GM12875 (cell line): ENCODE measurements around the gene WNT7A.

Experiments
- H3K4me3 ChIP-seq: one replicate; pipeline ENCODE4 v1.5.1; 2011; ENCODE audit warnings: low read depth, low read length, control low read depth
- CTCF ChIP-seq: IDR thresholded peaks from 2 replicates; pipeline ENCODE4 v1.5.1; 2011; ENCODE audit warnings: low read depth, mild to moderate bottlenecking, control low read depth, inconsistent platforms, low read length, moderate library complexity, borderline replicate concordance; ENCODE audit not compliant: insufficient read depth

WNT7A gene

DNA sequence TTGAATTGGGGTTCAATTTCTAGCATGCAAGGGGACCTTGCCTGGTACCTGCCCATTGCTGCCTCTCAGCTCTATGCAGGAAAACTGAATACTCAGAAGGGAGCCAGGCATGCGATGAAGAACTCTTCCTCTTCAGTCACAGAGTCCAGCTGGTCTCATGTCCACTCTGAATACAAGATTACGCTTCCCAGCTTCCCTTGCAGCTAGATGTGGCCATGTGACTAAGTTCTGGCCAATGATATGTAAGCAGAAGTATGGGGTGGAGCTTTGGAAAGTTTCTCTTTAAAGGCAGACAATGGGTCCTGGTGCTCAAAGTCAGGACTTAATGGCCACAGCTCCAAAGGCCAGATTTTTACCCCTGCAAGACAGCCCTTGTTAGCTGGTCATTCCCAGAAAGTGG is 9.0 kb downstream of the WNT7A start:
- no peak overlapping the region for H3K4me3 ChIP-seq
- TF ChIP-seq CTCF: no peak

GRCh38 chr3:13869761-13870343 is 10.0 kb downstream of the WNT7A start:
- no peak for TF ChIP-seq CTCF
- no peak overlapping the region for H3K4me3 ChIP-seq

- no peak overlapping the region for H3K4me3 ChIP-seq
- TF ChIP-seq CTCF: no peak
Measured at GRCh38 chr3:13868844-13869724, 10.8 kb downstream of the WNT7A start.

DNA sequence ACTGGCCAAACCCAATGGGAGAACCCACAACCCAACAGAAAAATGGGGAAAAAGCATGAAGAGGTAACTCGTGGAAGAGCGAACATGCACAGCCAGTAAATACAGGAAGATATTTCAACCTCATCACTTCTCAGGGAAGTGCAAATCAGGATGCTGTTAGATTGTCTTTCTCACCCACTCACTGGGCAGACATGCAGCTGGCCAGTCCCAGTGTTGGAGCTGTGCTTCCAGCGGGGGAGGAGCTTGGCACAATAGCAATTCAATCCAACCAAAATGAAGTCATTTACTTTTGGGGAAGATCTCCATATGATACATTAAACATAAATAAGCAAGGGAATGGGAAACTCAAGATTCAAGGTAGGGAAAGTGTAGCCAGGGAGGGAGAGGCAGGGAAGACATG is 12.1 kb downstream of the WNT7A start:
- H3K4me3 ChIP-seq: no peak overlapping the region
- no peak for TF ChIP-seq CTCF

DNA sequence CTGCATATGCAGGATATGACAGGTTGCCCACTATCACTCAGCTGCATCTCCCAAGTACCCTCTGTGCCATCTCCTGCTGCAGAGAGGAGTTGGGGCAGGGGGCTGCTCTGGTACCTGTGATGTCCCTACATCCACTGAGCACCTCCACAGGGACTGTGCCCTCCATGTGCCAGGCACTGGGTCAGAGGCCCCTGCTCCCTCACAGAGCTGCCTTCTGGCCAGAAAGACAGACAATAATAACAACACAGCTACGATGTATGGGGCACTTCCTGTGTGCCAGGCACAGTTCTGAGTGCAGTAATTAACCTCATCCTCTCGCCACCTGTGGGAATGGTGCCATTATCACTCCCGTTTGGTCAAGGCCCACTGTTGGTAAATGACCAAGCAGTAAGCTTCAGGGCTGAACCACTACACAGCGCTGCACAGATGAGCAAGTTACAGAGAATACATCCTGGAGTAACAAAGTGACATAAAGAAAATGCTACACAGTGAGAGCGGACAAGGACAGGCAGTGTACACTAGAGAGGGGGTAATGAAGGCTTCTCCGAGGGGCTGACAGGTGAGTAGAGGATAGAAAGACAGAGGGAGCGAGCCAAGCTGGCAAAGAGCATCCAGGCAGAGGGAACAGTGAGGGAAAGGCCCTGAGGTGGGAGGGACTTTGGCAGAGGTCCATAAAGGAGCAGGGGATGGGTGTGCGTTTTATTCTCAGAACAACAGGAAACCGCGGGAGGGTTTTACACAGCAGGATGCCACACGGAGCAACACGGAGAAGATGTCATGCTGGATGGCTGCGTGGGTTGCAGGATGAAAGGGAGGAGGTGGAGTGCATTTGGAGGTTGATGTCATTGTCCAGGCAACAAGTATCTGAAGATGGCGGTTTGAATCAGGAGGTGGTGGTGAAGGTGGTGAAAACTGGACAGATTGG is 13.6 kb downstream of the WNT7A start:
- H3K4me3 ChIP-seq: no peak overlapping the region
- no peak for TF ChIP-seq CTCF

GRCh38 chr3:13865581-13865980 is 14.3 kb downstream of the WNT7A start:
- no peak overlapping the region for H3K4me3 ChIP-seq
- no peak for TF ChIP-seq CTCF
